ENCODE data around the gene GALNT9. TPM values are rescaled to one million over a fixed set of nuclear protein-coding genes. Genes with fewer than 3 reads are reported as not detected.

The GALNT9 gene
- polyA plus RNA-seq, 1 donor from 2014 or later, result 13.5 TPM

DNA sequence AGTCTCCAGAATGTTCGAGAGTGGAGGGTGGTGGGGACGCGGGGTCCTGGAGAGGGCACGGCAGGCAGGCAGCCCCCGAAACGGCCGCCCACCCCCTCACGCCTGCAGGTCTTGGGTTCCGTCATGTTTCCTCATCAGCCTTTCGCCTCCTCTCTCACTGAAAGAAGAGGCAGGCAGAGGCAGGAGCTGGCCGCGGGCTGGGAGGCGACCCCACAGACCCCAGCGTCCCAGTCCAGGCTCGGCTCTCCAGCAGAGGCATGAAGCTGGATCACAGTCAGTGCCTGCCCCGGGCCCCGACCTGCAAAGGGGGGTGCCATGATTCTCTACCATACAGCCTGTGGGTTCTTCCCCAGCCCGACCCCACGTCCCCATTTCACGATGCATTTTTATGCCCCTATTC is 13.4 kb downstream of the GALNT9 start:
- no peak overlapping the region for H3K9ac ChIP-seq (ENCODE audit: low read length)
- no peaks in the 10 kb centered on the region for H3K79me2 ChIP-seq (replicated peaks; ENCODE audit: insufficient read depth, low read length)

DNA sequence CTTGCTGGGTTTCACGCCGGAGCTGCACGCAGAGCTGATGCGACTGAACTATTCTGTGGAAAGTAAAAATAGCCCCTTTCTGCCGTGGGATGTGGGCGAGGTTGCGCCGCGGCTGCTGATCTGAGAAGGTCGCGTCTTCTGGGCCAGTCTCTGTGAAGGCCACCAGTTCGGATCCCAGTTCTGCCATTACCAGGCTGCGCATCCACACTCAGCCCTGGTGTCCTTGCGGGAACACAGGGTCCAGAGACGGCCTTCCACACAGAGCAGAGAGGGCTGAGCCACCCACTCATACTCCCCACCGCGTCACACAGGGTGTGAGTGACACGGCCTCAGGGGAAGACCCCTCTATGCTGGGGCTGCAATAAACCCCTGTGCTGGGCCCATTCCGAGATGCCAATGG is 13.9 kb downstream of the GALNT9 start:
- no peaks in the 10 kb centered on the region for H3F3A ChIP-seq (ENCODE audit: insufficient read depth, low read length, poor library complexity, severe bottlenecking)
- TF ChIP-seq SMC3 (conservative IDR thresholded peaks at IDR 0.05; ENCODE audit: poor library complexity) (no peak), RAD21 (conservative IDR thresholded peaks at IDR 0.05) (no peak), TAF1 (IDR thresholded peaks at IDR 0.05; ENCODE audit: low read depth) (no peak)
- TF ChIP-seq, protein P1, sequence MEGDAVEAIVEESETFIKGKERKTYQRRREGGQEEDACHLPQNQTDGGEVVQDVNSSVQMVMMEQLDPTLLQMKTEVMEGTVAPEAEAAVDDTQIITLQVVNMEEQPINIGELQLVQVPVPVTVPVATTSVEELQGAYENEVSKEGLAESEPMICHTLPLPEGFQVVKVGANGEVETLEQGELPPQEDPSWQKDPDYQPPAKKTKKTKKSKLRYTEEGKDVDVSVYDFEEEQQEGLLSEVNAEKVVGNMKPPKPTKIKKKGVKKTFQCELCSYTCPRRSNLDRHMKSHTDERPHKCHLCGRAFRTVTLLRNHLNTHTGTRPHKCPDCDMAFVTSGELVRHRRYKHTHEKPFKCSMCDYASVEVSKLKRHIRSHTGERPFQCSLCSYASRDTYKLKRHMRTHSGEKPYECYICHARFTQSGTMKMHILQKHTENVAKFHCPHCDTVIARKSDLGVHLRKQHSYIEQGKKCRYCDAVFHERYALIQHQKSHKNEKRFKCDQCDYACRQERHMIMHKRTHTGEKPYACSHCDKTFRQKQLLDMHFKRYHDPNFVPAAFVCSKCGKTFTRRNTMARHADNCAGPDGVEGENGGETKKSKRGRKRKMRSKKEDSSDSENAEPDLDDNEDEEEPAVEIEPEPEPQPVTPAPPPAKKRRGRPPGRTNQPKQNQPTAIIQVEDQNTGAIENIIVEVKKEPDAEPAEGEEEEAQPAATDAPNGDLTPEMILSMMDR (IDR thresholded peaks at IDR 0.05; ENCODE audit: poor library complexity, severe bottlenecking), result no peak
- TF ChIP-seq, protein P2, sequence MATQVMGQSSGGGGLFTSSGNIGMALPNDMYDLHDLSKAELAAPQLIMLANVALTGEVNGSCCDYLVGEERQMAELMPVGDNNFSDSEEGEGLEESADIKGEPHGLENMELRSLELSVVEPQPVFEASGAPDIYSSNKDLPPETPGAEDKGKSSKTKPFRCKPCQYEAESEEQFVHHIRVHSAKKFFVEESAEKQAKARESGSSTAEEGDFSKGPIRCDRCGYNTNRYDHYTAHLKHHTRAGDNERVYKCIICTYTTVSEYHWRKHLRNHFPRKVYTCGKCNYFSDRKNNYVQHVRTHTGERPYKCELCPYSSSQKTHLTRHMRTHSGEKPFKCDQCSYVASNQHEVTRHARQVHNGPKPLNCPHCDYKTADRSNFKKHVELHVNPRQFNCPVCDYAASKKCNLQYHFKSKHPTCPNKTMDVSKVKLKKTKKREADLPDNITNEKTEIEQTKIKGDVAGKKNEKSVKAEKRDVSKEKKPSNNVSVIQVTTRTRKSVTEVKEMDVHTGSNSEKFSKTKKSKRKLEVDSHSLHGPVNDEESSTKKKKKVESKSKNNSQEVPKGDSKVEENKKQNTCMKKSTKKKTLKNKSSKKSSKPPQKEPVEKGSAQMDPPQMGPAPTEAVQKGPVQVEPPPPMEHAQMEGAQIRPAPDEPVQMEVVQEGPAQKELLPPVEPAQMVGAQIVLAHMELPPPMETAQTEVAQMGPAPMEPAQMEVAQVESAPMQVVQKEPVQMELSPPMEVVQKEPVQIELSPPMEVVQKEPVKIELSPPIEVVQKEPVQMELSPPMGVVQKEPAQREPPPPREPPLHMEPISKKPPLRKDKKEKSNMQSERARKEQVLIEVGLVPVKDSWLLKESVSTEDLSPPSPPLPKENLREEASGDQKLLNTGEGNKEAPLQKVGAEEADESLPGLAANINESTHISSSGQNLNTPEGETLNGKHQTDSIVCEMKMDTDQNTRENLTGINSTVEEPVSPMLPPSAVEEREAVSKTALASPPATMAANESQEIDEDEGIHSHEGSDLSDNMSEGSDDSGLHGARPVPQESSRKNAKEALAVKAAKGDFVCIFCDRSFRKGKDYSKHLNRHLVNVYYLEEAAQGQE (IDR thresholded peaks at IDR 0.05; ENCODE audit: borderline replicate concordance), result no peak
- no peaks in the 10 kb centered on the region for H3K36me3 ChIP-seq (ENCODE audit: insufficient read depth, low read length)
- H3K27me3 ChIP-seq (ENCODE audit: insufficient read depth, low read depth, low read length), result no peaks in the 10 kb centered on the region
- no peak overlapping the region for H2AFZ ChIP-seq (ENCODE audit: low read depth, low read length)
- no peak overlapping the region for H3K27ac ChIP-seq (ENCODE audit: low read length)
- no peak overlapping the region for H3K4me3 ChIP-seq (ENCODE audit: low read length)
- H3K79me2 ChIP-seq (replicated peaks; ENCODE audit: insufficient read depth, low read length), result no peaks in the 10 kb centered on the region
- no peak overlapping the region for H3K4me2 ChIP-seq (ENCODE audit: low read length)
- H3K9ac ChIP-seq (ENCODE audit: low read length), result no peak overlapping the region
- no peaks in the 10 kb centered on the region for H3K9me3 ChIP-seq (ENCODE audit: low read length)
- H3K9me2 ChIP-seq (ENCODE audit: insufficient read depth, low read length), result no peaks in the 10 kb centered on the region
- H4K20me1 ChIP-seq (ENCODE audit: insufficient read depth), result no peaks in the 10 kb centered on the region

More for the DNA sequence above, 13.4 kb downstream of the GALNT9 start:
- Histone ChIP-seq H4K20me1 (ENCODE audit: insufficient read depth) (no peaks in the 10 kb centered on the region), H3K4me2 (ENCODE audit: low read length) (no peak overlapping the region), H3K9me3 (ENCODE audit: low read length) (no peaks in the 10 kb centered on the region), H2AFZ (ENCODE audit: low read depth, low read length) (no peak overlapping the region), H3K36me3 (ENCODE audit: insufficient read depth, low read length) (no peaks in the 10 kb centered on the region), H3K4me3 (ENCODE audit: low read length) (no peak overlapping the region), H3F3A (ENCODE audit: insufficient read depth, low read length, poor library complexity, severe bottlenecking) (no peaks in the 10 kb centered on the region), H3K9me2 (ENCODE audit: insufficient read depth, low read length) (no peaks in the 10 kb centered on the region), H3K27ac (ENCODE audit: low read length) (no peak overlapping the region), H3K27me3 (ENCODE audit: insufficient read depth, low read depth, low read length) (no peaks in the 10 kb centered on the region)
- no peak for TF ChIP-seq RAD21 (conservative IDR thresholded peaks at IDR 0.05)
- no peak for TF ChIP-seq POLR2AphosphoS5 (IDR thresholded peaks at IDR 0.05)
- TF ChIP-seq EZH2 (IDR thresholded peaks at IDR 0.05; ENCODE audit: borderline replicate concordance, insufficient read depth, low read length, poor library complexity, severe bottlenecking), result no peak
- TF ChIP-seq TAF1 (IDR thresholded peaks at IDR 0.05; ENCODE audit: low read depth), result no peak
- no peak for TF ChIP-seq SMC3 (conservative IDR thresholded peaks at IDR 0.05; ENCODE audit: poor library complexity)
- TF ChIP-seq EP300 (conservative IDR thresholded peaks at IDR 0.05; ENCODE audit: poor library complexity, severe bottlenecking), result no peak
- TF ChIP-seq, protein P2 (IDR thresholded peaks at IDR 0.05; ENCODE audit: borderline replicate concordance), result no peak
- no peak for TF ChIP-seq MXI1 (conservative IDR thresholded peaks at IDR 0.05; ENCODE audit: poor library complexity, severe bottlenecking)
- TF ChIP-seq, protein P1 (IDR thresholded peaks at IDR 0.05; ENCODE audit: poor library complexity, severe bottlenecking), result no peak
